HG02981 (cell line): ENCODE data around the gene C17orf75.
"Not testable (repeated sequence)": the region's sequence is repeated elsewhere in the genome, so short reads cannot be mapped to it uniquely, and the experiment has no call there.

Experiments
- ATAC-seq: cut with Tn5 transposase; IDR thresholded peaks from one replicate; pipeline ENCODE4 v1.9.1; 2021; ENCODE audit warnings: mild to moderate bottlenecking, moderate library complexity; ENCODE audit not compliant: unreplicated experiment

Gene C17orf75, protein sequence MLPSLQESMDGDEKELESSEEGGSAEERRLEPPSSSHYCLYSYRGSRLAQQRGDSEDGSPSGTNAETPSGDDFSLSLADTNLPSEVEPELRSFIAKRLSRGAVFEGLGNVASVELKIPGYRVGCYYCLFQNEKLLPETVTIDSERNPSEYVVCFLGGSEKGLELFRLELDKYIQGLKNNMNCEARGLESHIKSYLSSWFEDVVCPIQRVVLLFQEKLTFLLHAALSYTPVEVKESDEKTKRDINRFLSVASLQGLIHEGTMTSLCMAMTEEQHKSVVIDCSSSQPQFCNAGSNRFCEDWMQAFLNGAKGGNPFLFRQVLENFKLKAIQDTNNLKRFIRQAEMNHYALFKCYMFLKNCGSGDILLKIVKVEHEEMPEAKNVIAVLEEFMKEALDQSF

DNA sequence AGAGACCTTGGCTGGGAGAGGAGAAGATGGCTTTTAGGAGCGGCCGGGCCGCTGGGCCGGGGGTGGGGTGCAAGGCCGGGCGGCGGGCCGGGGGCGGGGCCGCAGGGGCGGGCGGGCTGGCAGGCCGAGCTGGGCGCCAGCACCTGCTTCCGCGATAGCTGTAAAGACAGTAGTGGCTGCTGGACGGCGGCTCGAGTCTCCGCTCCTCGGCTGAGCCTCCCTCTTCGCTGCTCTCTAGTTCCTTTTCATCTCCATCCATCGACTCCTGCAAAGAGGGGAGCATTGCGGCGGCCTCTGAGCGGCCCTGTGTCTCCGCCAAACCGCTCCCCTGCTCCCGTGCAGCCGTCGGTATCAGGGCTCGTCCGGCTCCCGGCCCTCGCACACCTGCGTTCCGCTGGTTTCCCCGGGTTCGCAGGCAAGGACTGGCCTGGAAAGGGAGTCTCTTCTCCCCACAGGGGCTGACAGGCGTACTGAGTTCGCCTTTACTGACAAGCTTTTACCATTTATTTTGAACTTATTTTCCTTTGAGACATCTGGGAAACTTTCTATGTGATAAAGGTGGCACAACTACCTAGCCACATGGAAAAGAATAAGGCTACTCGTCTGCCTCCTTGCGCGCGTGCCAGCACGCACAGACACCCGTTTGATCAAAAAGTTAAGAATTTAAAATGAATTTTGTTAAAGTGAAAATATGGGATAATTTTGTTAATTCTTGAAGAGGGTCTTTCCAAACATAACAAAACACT is at the start of gene C17orf75:
Gene C17orf75, minus strand, starts transcription at position 317 of the 746 bp plus-strand sequence. Its CDS starts 34 bp downstream, at position 283.
- peak; percentile 87 for ATAC-seq

DNA sequence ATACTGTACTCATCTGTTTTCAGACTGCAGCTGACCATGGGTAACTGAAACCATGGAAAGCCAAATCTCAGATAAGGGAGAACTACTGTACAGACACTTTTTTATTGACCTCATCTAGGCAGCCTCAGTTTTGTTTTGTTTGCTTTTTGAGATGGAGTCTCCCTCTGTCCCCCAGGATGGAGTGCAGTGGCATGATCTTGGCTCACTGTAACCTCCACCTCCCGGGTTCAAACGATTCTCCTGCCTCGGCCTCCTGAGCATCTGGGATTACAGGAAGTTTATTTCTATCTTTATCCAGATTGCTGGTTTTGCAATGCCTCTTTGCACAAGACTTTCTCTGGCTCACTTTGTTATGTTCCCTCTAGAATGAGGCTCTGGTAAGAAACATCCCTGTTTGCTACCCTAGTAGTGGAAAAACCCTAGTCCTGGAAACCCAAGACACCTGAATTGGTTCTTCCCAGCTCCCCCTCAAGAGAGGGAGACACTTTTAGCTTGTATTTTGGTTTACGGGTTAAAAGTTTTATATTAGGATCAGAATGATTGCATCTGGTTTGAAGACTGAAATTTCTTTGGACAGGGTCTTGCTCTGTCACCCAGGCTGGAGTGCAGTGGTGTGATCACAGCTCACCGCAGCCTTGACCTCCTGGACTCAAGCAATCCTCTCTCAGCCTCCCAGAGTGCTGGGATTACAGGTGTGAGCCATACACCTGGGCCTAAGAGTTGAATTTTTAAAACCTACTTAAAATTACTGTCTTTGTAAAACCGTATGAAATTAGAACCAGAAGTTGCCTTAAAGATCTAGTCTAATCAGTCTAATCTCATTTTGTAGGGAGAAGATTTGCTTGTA is 46.9 kb upstream of the C17orf75 start:
- ATAC-seq: no peak

DNA sequence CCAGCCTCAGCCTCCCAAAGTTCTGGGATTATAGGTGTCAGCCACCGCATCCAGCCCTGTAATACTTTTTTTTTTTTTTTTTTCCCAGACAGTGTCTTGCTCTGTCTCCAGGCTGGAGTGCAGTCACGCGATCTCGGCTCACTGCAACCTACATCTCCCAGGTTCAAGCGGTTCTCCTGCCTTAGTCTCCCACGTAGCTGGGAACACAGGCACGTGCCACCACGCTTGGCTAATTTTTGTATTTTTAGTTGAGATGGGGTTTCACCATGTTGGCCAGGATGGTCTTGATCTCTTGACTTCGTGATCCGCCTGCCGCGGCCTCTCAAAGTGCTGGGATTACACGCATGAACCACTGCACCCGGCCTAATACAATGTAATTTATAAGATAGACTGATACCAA is 46.2 kb upstream of the C17orf75 start:
- ATAC-seq: not testable (repeated sequence)

DNA sequence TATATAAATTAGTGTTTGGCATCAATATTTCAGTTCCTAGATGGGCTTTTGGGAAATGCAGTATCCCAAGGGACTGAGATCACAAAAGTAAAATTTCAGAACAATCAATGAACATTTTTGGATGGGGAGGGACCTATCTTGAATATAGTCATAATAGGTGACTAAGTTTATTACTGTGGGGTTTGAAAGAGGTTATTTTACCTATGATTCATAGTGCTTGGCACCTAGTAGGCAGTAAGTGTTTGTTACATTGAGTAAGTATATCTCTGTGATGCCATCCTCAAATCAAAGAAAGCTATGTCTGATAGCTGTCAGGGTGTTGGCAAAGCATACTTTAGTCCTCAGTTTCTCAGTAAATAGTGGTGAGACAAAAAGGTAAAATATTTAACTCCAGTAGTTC is 44.9 kb upstream of the C17orf75 start:
- ATAC-seq: no peak

DNA sequence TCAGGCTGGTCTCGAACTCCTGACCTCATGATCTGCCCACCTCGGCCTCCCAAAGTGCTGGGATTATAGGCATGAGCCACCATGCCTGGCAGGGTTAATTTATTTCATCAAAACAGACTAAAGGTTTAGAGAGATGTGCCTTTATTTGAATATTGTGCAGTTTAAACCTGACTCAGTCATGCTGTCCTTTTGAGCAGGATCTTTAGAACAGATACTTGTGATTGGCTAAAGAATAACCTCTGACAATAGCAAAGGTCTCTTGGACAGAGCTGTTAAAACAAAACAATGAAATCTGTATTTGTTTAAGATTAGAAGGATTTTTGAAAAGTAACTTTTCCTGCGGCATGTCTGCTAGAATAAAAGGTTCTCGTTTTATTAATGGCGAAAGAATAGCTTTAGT is 44.0 kb upstream of the C17orf75 start:
- no peak for ATAC-seq

DNA sequence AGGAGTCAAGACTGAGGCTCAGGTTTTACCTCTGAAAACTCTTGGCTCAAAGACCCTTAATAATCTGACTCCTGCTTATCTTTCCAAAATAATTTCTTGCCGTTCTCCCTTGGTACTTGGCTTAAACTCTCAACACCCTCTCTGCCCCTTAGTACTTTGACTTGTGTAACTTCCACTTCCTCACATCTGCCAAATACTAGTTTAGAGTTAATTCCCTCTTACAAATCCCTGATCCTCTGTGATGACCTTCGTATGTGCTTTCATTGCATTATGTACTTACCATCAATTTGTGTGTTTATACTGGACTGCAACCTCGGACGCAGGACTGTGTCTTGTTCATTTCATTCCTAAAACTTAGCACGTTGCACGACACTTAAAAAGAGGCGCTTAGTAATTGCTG is 43.1 kb upstream of the C17orf75 start:
- ATAC-seq: no peak

DNA sequence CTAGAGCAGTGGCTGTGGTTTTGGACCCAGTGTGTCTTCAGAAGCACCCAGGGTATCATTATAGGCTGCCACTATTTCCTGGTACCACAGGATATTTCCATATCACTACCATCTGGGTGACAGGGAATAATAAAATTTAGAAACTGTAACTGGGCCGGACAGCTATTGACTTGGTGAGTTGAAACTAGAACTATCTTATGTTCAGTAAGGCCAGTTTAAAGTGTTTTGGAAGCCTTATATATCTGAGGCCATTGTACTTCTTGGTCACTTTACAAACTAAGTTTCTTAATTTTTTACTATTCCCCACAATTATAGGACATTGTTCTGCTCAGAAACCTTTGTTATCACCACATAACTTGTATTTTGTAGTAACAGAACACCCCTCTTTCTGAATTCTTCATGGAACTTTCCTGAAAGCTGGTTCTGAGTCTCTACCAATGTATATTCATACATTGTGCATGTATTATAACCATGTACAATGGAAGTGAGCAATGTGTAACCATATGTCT is 42.0 kb upstream of the C17orf75 start:
- no peak for ATAC-seq

DNA sequence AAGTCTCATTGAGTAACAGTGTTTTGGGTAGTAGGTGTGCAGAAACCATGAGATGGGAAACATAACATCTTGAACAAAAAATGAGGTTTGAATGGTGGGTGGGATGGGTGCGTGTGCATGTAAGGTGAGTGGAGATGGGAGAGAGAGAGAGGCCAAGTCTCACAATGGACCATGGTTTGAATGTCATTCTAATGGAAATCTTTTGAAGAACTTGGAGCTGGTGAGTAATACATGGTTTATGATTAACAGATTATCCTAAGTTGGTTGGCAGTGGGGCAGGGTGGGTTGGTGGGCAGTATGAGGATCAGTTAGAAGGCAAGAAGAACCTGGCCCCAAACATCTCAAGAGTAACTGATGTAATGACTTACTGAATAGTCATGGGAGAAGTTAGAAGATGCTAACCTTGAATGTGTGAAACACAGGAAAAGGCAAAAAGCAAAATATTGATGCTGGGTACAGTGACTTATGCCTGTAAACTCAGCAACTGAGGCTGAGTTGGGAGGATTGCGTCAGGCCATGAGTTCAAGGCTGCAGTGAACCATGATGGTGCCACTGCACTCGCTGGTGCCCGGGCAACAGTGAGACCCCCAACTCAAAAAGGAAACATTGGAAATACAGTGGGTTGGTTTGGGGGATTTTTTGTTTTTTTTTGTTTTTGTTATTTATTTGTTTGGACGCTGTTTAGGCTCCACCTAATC is 40.7 kb upstream of the C17orf75 start:
- no peak for ATAC-seq

DNA sequence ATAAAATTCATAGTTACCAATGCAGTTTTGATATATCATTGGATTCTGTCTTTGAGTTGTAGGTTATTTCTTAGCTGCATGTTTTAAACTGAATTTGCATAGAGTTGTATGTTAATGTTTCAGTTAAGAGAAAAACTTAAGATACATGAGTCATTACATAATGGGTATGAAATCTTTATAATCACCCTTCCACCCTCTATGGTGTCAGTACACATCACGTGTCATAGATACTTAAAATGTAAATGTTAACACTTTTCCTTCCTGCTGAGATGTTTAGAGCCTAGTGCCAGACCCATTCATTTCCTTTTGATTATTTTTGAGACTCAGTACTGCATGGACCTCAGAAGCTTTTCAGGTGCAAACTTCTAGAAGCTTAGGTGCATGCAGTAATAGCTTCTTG is 28.5 kb upstream of the C17orf75 start:
- ATAC-seq: no peak

DNA sequence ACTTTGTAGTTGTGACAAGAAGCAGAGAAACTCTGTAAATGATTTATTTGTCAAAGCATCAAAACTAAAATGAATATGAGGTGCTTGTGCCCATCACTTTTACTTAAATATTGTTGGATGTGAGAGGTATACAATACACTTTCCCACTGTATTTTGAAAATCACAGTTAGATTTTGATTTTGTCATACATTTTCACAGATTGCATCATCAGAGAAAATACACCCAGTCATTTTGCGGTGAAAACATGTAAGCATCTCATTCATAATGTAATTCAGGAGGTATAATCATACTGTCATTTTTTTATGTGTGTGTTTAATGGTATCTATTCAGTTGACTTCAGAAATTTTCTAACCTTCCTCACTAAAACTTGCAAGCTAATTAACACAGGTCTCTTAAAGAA is 19.3 kb upstream of the C17orf75 start:
- ATAC-seq: no peak

DNA sequence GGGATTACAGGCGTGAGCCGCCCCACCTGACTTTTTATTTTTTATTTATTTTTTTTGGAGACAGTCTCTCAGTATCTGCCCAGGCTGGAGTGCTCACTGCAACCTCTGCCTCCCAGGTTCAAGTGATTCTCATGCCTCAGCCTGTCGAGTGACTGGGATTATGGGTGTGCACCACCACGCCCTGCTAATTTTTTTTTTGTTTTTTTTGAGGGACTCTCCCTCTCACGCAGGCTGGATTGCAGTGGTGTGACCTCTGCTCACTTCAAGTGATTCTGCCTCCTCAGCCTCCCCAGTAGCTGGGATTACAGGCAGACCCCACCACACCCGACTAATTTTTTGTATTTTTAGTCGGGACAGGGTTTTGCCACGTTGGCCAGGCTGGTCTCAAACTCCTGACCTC is 15.6 kb upstream of the C17orf75 start:
- no peak for ATAC-seq

DNA sequence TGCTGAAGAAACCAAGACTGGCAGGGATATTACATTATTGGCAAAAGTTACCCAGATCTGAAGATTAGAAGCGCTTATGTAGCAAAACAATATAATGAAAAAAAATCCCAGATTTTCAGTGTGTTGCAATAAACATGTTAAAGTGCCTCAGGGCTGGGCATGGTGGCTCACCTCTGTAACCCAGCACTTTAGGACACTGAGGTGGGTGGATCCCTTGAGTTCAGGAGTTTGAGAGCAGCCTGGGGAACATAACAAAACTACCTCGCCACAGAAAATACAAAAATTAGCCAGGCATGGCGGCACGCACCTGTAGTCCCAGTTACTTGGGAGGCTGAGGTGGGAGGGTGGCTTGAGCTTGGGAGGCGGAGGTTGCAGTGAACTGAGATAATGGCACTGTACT is 14.8 kb upstream of the C17orf75 start:
- ATAC-seq: no peak

DNA sequence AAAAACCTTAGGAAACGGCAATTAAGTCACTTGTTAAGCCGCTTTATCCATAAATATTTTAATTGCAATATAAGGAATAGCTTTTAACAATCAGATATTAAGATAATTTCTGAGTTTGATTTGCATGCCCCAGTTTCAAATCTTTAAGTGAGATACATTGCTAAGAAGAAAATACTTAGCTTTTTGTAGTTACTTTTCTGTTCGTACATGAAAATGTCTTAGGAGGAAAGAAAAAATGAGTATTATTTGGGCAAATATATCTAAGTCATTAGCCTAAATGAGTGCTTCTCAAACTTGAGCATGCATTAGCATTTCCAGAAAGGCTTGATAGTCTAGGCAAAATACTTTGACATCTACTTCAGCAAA is 14.4 kb upstream of the C17orf75 start:
- no peak for ATAC-seq

DNA sequence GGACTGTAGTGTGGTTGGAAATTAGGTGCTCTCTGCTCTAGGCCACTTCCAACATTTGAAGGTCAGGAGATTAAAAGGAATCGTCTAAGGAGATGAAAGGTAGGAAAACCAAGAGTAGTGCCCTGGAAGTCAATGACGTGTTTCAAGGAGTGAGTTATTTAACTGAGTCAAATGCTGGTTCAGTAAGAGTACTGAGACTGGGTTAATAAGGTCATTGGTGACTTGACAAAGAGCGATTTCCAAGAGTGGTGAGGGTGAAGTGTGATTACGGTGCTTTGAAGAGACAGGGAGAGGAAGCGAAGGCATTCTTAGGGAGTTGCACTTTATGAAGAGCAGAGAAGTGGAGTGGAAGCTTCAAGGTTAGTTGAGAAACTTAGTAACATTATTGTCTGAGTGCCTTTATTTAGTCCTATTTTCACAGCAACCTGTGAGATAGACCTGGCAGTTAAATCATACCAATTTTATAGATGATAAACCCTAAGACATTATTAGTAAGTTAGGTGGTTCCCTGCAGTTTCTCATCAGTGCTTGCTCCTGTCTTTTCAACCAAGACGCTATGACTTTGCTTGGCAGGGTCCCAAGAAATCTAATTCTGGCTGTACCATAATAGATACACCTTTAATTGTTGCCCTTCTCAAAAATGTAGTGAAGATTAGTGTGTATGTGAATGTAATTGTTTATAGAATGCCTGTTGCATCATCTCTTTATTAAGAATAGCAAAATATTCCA is 13.8 kb upstream of the C17orf75 start:
- no peak for ATAC-seq

DNA sequence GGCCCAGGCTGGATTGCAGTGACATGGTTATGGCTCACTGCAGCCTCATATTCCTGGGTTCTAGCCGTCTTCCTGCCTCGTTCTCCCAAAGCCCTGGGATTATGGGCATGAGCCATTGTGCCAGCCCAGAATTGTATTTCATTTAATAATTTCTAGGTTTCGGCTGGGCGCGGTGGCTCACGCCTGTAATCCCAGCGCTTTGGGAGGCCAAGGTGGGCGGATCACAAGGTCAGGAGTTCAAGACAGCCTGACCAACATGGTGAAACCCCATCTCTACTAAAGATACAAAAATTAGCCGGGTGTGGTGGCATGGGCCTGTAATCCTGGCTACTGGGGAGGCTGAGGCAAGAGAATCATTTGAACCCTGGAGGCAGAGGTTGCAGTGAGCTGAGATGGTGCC is 10.8 kb upstream of the C17orf75 start:
- ATAC-seq: not testable (repeated sequence)

DNA sequence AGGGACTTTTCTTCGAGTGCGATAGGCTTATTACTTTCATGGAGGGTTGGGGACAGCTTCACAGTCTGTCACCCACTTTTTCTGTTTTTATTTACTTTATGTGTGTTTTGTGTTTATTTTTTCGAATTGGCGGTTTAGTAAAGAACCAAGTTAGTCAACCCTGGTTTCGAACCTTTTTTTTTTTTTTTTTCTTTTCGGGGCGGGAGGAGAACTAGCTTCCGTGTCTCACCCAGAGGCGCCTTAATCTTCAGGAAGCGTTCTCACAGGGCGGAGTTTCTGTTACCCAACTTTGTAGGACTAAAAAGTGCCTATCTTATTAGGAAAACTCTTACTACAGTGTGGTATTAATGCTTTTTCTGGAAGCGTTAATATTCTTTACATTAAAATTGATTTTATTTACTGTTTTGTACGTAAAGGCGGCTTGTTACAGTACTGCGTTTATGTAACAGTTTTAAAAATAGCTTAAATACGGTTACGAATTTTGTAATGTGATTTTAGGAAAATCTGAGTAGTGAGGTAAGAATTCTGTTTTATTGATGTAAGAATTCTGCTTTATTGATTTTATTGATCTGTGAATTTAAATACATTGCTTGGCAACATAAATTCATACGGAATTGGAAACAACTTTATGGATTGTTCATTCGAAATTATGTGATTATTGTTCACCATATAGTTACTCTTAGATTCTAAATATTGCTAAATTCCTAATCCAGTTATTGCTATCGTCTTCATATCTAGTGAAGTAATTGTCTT is 8.9 kb upstream of the C17orf75 start:
- ATAC-seq: peak; percentile 24

DNA sequence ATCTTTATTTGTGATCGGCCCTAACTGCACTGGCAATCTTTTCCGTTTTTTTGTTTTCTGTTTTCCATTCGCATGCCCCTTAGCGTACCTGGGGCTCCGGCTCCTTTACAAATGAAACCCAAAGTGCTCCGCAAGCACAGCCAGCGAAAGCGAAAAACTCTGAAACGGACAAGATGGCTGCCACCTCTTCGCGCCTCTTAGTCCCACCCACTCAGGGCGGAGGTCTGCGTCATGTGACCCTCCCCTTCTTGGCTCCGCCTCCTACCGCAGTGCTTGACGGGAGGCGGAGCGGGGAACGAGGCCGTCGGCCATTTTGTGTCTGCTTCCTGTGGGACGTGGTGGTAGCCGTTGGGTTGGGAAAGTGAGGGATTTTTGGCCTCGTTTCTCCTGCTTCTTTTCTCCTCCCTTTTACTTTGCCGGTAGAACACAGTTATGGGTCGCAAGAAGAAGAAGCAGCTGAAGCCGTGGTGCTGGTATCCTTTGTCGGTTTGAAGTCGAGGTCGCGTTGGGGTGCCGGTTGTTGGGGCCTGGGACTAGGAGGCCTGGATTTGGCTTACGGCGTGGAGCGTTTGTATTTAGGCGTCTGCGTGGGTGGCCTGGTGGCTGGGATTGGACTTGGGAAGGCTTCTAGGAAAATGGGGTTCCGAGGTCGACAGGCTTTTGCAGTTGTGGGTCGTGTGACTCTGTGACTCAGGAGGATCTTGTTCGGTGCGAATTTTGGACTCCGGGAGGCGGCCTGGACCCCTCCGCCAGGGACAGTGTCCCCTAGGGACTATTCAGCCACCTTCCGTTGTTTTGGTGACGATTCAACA is 8.1 kb upstream of the C17orf75 start, which contains the start of gene ZNF207:
Gene ZNF207, plus strand, starts transcription at position 304 of the 812 bp plus-strand sequence. Its CDS starts 129 bp downstream, at position 433.
- peak; percentile 84 for ATAC-seq

DNA sequence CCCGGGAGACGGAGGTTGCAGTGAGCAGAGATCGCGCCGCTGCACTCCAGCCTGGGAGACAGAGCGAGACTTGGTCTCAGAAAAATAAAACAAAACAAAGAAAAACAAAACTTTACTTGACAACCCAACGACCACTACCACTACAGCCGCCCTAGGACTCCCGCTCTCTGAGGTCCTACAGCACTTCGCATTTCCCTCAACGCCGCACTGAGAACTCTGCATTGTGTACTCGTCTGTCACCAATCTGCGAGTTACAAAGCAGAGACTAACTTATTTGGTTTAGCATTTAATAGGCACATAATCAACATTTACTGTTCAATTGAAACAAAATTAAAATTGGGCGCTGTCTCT is 7.5 kb upstream of the C17orf75 start:
- ATAC-seq: no peak

DNA sequence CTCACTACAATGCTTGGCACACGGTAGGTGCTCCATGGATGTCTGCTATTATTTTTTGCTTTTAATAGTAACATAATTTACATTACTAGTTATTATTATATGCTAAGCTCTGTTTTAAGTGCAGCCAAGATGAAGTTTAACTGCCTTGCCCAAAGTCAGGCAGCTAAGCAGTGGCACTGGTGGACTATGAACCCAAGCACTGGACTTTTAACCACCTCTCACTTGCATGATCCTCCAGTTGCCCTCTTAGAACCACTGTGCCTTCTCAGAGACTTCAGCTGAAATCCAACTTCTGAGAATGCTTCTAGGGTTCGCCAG is 6.5 kb upstream of the C17orf75 start:
- no peak for ATAC-seq
